Fibroblast of mammary gland (primary cell): ENCODE results near the gene UNC5B.

Experiments used
- DNase-seq: peaks from one replicate; pipeline ENCODE4 v3.0.0-alpha.2; 2010; ENCODE audit warnings: low read depth
- H3K4me3 ChIP-seq: 2 replicates; pipeline ENCODE4 v1.5.1; 2011; ENCODE audit warnings: low read depth, mild to moderate bottlenecking, low read length, moderate library complexity; ENCODE audit not compliant: control insufficient read depth
- CTCF ChIP-seq: conservative IDR thresholded peaks from 2 replicates; pipeline ENCODE4 v1.5.1; 2011; ENCODE audit warnings: low read depth, low read length, inconsistent platforms; ENCODE audit not compliant: control insufficient read depth, insufficient read depth

UNC5B gene

GRCh38 chr10:71258046-71258445, 45.7 kb downstream of the UNC5B start:
- H3K4me3 ChIP-seq = no peak overlapping the region
- no peak for DNase-seq
- TF ChIP-seq CTCF = no peak

GRCh38 chr10:71258446-71259145, 46.2 kb downstream of the UNC5B start:
- no peak overlapping the region for H3K4me3 ChIP-seq
- no peak for TF ChIP-seq CTCF
- no peak for DNase-seq

GRCh38 chr10:71259282-71259681, 46.9 kb downstream of the UNC5B start:
- no peak overlapping the region for H3K4me3 ChIP-seq
- no peak for DNase-seq
- TF ChIP-seq CTCF = no peak

- H3K4me3 ChIP-seq = no peak overlapping the region
- DNase-seq = no peak
- TF ChIP-seq CTCF = no peak
Measured at GRCh38 chr10:71259815-71260501, 47.6 kb downstream of the UNC5B start.

- TF ChIP-seq CTCF = peak; percentile 9
- H3K4me3 ChIP-seq = no peak overlapping the region
- peak; percentile 92 for DNase-seq
Measured at GRCh38 chr10:71260622-71261325, 48.4 kb downstream of the UNC5B start.

- no peak for DNase-seq
- no peak overlapping the region for H3K4me3 ChIP-seq
- TF ChIP-seq CTCF = no peak
Measured at GRCh38 chr10:71262027-71262426, 49.7 kb downstream of the UNC5B start.
